MM.1S (cell line): ENCODE results near the gene RFTN1.

ENCODE experiments used
- CTCF ChIP-seq: fragments of 300-600 bp; sonication (generic); IDR thresholded peaks from 2 replicates; pipeline ENCODE4 v1.5.1; 2016; ENCODE audit warnings: antibody characterized with exemption, low read length, mixed read lengths
- EZH2 ChIP-seq: fragments of 300-600 bp; sonication (generic); optimal IDR thresholded peaks from 2 replicates; pipeline ENCODE3; 2017; ENCODE audit warnings: low read depth, mild to moderate bottlenecking, antibody characterized with exemption, low read length, mixed read lengths
- EZH2phosphoT487 ChIP-seq: fragments of 300-600 bp; sonication (generic); IDR thresholded peaks from 2 replicates; pipeline ENCODE4 v1.6.1; 2018; ENCODE audit warnings: antibody characterized with exemption, low read length

GRCh38 chr3:16528581-16528993, 15.1 kb upstream of the RFTN1 start:
- TF ChIP-seq CTCF (no peak), EZH2 (no peak), EZH2phosphoT487 (no peak)
